Measurements from ENCODE around the gene TEAD2.
"Not testable (repeated sequence)": the region's sequence is repeated elsewhere in the genome, so short reads cannot be mapped to it uniquely, and the experiment has no call there.

Gene TEAD2

GRCh38 chr19:49382639-49383038 is 20.4 kb upstream of the TEAD2 start:
- Histone ChIP-seq H3K27ac (no peak overlapping the region), H3K4me3 (ENCODE audit: low read depth, low read length) (no peak overlapping the region), H3K9me3 (ENCODE audit: severe bottlenecking) (peaks cover 10% of the 10 kb centered on the region), H3K36me3 (no peaks in the 10 kb centered on the region), H3K27me3 (ENCODE audit: insufficient read depth, low read depth, severe bottlenecking) (no peaks in the 10 kb centered on the region)
- DNase-seq = no peak
- TF ChIP-seq CTCF (IDR thresholded peaks at IDR 0.05; ENCODE audit: low read depth, low read length) = no peak

- TF ChIP-seq CTCF (IDR thresholded peaks at IDR 0.05; ENCODE audit: low read depth, low read length) = no peak
- H3K36me3 ChIP-seq = no peaks in the 10 kb centered on the region
- no peak overlapping the region for H3K4me3 ChIP-seq (ENCODE audit: low read depth, low read length)
- peaks cover 10% of the 10 kb centered on the region for H3K9me3 ChIP-seq (ENCODE audit: severe bottlenecking)
- H3K27me3 ChIP-seq (ENCODE audit: insufficient read depth, low read depth, severe bottlenecking) = no peaks in the 10 kb centered on the region
- H3K27ac ChIP-seq = no peak overlapping the region
- no peak for DNase-seq
Measured at GRCh38 chr19:49380391-49380790, 18.2 kb upstream of the TEAD2 start.

- Histone ChIP-seq H3K36me3 (no peaks in the 10 kb centered on the region), H3K4me3 (ENCODE audit: low read depth, low read length) (no peak overlapping the region), H3K9me3 (ENCODE audit: severe bottlenecking) (peaks cover 10% of the 10 kb centered on the region), H3K27ac (no peak overlapping the region), H3K27me3 (ENCODE audit: insufficient read depth, low read depth, severe bottlenecking) (no peaks in the 10 kb centered on the region)
- no peak for TF ChIP-seq CTCF (IDR thresholded peaks at IDR 0.05; ENCODE audit: low read depth, low read length)
- DNase-seq = no peak
Measured at GRCh38 chr19:49378512-49378911, 16.3 kb upstream of the TEAD2 start.

- Histone ChIP-seq H3K27ac (no peak overlapping the region), H3K9me3 (ENCODE audit: severe bottlenecking) (peaks cover 5% of the 10 kb centered on the region), H3K36me3 (no peaks in the 10 kb centered on the region), H3K27me3 (ENCODE audit: insufficient read depth, low read depth, severe bottlenecking) (no peaks in the 10 kb centered on the region), H3K4me3 (ENCODE audit: low read depth, low read length) (no peak overlapping the region)
- TF ChIP-seq CTCF (IDR thresholded peaks at IDR 0.05; ENCODE audit: low read depth, low read length) = no peak
- no peak for DNase-seq
Measured at GRCh38 chr19:49374665-49375434, 12.6 kb upstream of the TEAD2 start.

- H3K4me3 ChIP-seq (ENCODE audit: low read depth, low read length); H3K36me3 ChIP-seq; H3K27me3 ChIP-seq (ENCODE audit: insufficient read depth, low read depth, severe bottlenecking); H3K27ac ChIP-seq; DNase-seq: not testable (repeated sequence)
- H3K9me3 ChIP-seq (ENCODE audit: severe bottlenecking) = peaks cover 16% of the 10 kb centered on the region
Measured at GRCh38 chr19:49373174-49373573, 11.0 kb upstream of the TEAD2 start.

- DNase-seq = no peak
- no peak for TF ChIP-seq CTCF (IDR thresholded peaks at IDR 0.05; ENCODE audit: low read depth, low read length)
- no peak overlapping the region for H3K27ac ChIP-seq
- no peaks in the 10 kb centered on the region for H3K36me3 ChIP-seq
- peaks cover 16% of the 10 kb centered on the region for H3K9me3 ChIP-seq (ENCODE audit: severe bottlenecking)
- H3K27me3 ChIP-seq (ENCODE audit: insufficient read depth, low read depth, severe bottlenecking) = no peaks in the 10 kb centered on the region
- H3K4me3 ChIP-seq (ENCODE audit: low read depth, low read length) = no peak overlapping the region
Measured at GRCh38 chr19:49371184-49371583, 9.0 kb upstream of the TEAD2 start.
